HFF-Myc (cell line): Measurements from ENCODE around the gene HNF1B.
A peak's percentile ranks its signal among the peaks of the same experiment; 100 is the strongest.

Source experiments
- DNase-seq: peaks from one replicate; pipeline ENCODE4 v3.0.0-alpha.2; 2011; ENCODE audit warnings: low read depth; ENCODE audit errors: extremely low read depth
- H3K4me3 ChIP-seq: replicated peaks from 2 replicates; pipeline ENCODE4 v1.5.1; 2011; ENCODE audit warnings: low read depth, mild to moderate bottlenecking, control low read depth, low read length
- TF ChIP-seq, protein P1 (sequence below): IDR thresholded peaks from 2 replicates; pipeline ENCODE4 v1.5.1; 2012; ENCODE audit warnings: mild to moderate bottlenecking, low read depth, low read length, control low read depth; ENCODE audit errors: missing control alignments

HNF1B gene, protein sequence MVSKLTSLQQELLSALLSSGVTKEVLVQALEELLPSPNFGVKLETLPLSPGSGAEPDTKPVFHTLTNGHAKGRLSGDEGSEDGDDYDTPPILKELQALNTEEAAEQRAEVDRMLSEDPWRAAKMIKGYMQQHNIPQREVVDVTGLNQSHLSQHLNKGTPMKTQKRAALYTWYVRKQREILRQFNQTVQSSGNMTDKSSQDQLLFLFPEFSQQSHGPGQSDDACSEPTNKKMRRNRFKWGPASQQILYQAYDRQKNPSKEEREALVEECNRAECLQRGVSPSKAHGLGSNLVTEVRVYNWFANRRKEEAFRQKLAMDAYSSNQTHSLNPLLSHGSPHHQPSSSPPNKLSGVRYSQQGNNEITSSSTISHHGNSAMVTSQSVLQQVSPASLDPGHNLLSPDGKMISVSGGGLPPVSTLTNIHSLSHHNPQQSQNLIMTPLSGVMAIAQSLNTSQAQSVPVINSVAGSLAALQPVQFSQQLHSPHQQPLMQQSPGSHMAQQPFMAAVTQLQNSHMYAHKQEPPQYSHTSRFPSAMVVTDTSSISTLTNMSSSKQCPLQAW

DNA sequence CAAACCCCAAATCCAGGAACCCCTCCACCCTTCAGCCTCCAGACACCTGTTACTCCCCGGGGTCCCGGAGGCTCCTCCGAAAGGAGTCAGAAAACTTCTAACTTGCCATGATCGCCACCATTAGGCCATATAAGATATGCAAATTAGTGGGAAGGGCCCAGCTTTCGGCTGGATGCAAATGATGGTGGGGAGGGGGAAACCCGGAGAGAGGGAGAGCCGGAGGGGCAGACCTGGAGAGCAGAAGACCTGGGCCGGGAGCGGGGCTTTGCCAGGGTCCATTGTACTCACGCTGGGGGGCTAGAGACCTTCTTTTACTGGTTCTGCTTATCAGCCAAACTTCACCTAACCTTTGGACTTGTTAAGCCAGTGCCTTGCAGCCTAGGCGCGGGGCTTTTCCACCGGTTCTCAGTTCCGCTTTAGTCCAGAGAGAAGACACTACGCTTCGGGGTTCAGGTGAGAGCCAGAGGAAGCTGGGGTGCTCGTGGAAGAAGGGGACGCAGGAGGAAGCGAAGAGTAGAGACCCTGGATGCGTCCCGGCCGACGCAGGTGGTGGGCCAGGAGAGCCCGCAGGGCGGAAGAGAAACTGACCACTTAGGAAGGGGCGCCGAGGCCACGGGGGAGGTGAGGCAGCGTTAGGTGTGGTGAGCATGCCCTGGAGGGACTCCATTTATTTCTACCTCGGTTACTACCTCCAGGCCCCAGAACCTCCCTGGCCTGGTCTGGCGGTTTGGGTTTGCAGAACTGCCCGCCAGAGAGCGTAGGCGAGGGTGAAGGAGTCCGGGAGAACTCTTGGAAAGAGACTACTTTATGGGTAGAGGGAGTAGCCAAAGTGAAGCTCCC, at the start of gene HNF1B:
Gene HNF1B, minus strand, starts transcription at position 99 of the 840 bp plus-strand sequence. CDS start 175 bp downstream, outside the sequence.
- DNase-seq = no peak
- no peak within 1 kb of the TSS for H3K4me3 ChIP-seq
- TF ChIP-seq, protein P1, sequence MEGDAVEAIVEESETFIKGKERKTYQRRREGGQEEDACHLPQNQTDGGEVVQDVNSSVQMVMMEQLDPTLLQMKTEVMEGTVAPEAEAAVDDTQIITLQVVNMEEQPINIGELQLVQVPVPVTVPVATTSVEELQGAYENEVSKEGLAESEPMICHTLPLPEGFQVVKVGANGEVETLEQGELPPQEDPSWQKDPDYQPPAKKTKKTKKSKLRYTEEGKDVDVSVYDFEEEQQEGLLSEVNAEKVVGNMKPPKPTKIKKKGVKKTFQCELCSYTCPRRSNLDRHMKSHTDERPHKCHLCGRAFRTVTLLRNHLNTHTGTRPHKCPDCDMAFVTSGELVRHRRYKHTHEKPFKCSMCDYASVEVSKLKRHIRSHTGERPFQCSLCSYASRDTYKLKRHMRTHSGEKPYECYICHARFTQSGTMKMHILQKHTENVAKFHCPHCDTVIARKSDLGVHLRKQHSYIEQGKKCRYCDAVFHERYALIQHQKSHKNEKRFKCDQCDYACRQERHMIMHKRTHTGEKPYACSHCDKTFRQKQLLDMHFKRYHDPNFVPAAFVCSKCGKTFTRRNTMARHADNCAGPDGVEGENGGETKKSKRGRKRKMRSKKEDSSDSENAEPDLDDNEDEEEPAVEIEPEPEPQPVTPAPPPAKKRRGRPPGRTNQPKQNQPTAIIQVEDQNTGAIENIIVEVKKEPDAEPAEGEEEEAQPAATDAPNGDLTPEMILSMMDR = no peak

DNA sequence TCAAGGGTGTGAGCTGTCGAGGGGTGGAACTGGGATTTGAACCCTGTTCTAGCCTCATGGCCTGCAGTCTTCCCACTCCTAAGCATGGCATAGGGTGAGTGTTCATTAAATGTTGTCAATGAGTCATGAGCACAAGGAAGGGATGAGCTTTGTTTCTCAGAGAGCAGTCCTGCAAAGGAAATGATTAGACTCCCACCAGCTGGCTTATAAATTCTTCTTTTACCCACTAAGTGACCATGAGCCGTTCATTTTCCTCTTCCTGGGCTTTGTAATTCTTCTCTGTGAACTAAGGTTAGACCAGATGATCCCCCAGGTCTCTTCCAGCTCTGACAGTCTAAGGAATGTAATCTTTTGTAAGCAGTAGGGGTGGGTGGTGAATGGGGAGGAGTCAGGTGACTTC, 47.9 kb upstream of the HNF1B start:
- H3K4me3 ChIP-seq = no peak overlapping the region
- TF ChIP-seq, protein P1 = no peak
- no peak for DNase-seq

DNA sequence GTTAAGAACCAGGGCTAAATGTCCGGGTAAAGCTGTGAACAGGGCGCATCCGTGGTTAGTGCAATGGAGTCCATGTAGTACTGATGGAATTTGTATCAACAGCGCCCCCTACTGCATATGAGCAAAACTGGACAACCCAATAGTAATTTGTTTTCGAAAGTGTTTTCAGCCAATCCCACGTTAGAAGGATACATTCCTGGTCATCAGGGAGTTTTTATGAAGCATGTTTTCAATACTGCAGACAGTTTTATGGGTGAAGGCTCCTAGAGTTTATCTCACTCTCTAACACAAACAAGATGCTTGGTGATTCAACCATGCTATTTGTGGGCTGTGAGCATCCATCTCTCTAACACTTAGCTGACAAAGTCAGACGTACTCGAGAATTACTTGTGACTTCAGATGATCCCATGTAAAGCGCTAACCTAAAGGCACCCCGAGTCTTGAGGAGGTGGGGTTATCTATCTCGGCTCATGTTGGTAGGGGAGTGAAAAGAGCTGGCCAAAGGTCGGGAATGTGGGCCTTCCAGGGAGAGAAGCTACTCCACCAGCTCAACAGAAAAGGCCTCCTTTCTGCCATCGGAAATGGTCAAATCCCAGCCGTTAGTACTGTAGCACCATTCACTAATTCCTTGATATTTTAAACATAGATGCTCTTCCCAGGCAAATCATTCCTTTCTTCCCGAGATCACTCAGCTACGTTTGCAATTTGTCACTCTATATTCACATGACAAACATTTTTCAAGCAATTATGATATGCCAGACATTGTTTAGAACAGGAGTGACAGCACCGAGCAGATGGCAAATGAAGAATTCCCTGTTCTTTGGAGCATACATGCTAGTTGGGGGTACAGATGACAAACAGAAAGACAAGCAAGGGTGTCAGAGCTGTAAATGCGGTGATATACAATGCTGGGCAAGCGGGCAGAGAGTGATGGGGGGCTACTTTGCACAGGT, 46.9 kb upstream of the HNF1B start:
- TF ChIP-seq, protein P1 = peak; percentile 63
- no peak for DNase-seq
- no peak overlapping the region for H3K4me3 ChIP-seq

DNA sequence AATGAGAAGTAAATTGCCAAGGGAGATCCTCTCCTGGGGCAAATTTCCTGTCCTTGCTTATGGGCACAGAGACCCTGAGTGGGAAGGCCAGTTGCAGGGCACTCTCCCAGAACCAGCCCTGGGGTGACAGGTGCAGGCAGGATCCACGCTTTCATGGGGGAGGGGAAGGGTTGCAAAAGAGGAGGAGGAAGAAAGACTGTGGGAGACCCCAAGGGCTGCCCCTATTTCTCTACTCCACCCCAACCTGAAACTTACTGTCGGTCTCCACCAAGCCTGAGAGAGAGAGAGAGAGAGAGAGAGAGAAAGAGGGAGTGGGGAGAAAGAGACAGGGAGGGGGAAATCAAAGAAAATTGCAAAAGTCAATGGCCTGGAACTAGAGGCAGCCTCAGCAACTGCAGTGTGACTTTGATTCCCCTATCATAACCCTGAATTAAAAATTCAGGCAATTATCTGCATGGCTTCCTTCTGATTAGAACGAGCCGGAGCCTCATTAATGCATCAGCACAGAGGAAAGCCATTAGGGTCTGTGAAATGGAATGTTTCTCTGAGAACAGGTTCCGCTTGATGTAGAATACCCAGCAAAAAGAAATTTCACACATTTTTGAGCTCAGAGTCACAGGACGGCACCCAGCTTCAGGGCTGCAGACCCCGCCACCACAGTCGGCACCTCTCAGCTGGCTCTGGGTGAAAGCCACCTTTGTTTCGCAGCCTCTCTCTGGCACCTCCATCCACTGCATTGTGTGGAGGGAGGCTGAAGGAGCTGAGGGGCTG, 45.1 kb upstream of the HNF1B start:
- TF ChIP-seq, protein P1 = no peak
- H3K4me3 ChIP-seq = no peak overlapping the region
- DNase-seq = no peak

DNA sequence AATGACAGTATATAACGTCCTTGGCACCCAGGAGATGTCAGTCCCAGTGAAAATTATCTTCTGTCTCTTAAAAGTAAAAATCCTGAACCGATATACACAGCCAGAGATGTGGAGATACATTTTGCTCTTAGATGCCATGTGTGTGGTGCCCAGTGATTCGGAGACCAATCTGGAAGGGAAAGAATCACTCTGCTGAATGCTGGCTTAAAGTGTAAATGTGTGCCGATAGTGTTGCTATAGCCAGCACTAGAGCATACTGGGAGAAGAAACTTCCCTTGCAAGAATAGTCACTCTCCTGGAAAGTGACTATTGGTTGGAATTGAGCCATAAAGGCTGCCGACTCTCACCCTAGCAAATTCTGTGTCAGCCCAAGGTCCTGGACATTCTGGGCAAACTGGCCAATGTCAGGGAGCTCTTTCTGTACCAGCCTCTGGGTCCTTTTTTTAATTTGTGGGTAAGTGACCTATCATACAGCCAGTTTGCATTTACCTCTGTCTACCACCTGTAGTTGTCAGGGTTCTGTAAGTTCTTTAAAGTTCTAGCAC, 44.2 kb upstream of the HNF1B start:
- TF ChIP-seq, protein P1 = no peak
- H3K4me3 ChIP-seq = no peak overlapping the region
- DNase-seq = no peak
